ENCODE results near the gene BCL2L2. TPM values are rescaled to one million over a fixed set of nuclear protein-coding genes. Genes with fewer than 3 reads are reported as not detected.

The BCL2L2 gene

GRCh38 chr14:23359722-23360447, 53.3 kb downstream of the BCL2L2 start:
- Histone ChIP-seq H4K8ac (ENCODE audit: low read depth, low read length) (no peak overlapping the region), H4K5ac (ENCODE audit: low read length) (no peak overlapping the region), H3K36me3 (ENCODE audit: control insufficient read depth, insufficient read depth, low read length) (no peaks in the 10 kb centered on the region), H3K27ac (ENCODE audit: low read depth, low read length) (no peak overlapping the region), H3K79me2 (ENCODE audit: control insufficient read depth, insufficient read depth, low read length) (peaks cover 2% of the 10 kb centered on the region), H3K4me2 (ENCODE audit: low read length) (no peak overlapping the region), H3K79me1 (ENCODE audit: low read length) (peaks cover 11% of the 10 kb centered on the region), H3K9ac (ENCODE audit: low read length) (no peak overlapping the region), H3K56ac (ENCODE audit: low read length) (no peak overlapping the region), H3K27me3 (ENCODE audit: insufficient read depth, low read length, poor library complexity) (no peaks in the 10 kb centered on the region), H2BK15ac (replicated peaks; ENCODE audit: low read depth) (no peak overlapping the region), H3K4me1 (ENCODE audit: control insufficient read depth, low read depth, low read length) (peaks cover 2% of the 10 kb centered on the region), H3K18ac (ENCODE audit: low read length) (no peak overlapping the region), H2AK5ac (ENCODE audit: low read length) (no peak overlapping the region), H2BK5ac (ENCODE audit: low read length) (no peak overlapping the region), H3K23ac (ENCODE audit: low read length) (no peak overlapping the region), H2BK120ac (ENCODE audit: low read depth, low read length) (no peak overlapping the region), H3K4ac (ENCODE audit: low read depth, low read length) (no peak overlapping the region), H3K4me3 (ENCODE audit: low read length) (no peak overlapping the region)
- no peak for DNase-seq
- WGBS (ENCODE audit: extremely low coverage, insufficient coverage, low lambda C conversion rate), result no CpG with 5 or more reads among the region's 22 CpGs

GRCh38 chr14:23360496-23360895, 53.9 kb downstream of the BCL2L2 start:
- Histone ChIP-seq H3K79me2 (ENCODE audit: control insufficient read depth, insufficient read depth, low read length) (peaks cover 2% of the 10 kb centered on the region), H3K56ac (ENCODE audit: low read length) (no peak overlapping the region), H4K5ac (ENCODE audit: low read length) (no peak overlapping the region), H3K4ac (ENCODE audit: low read depth, low read length) (no peak overlapping the region), H3K36me3 (ENCODE audit: control insufficient read depth, insufficient read depth, low read length) (no peaks in the 10 kb centered on the region), H2BK120ac (ENCODE audit: low read depth, low read length) (no peak overlapping the region), H3K79me1 (ENCODE audit: low read length) (peaks cover 11% of the 10 kb centered on the region), H3K4me2 (ENCODE audit: low read length) (no peak overlapping the region), H2BK5ac (ENCODE audit: low read length) (no peak overlapping the region), H4K8ac (ENCODE audit: low read depth, low read length) (no peak overlapping the region), H2AK5ac (ENCODE audit: low read length) (no peak overlapping the region), H3K18ac (ENCODE audit: low read length) (no peak overlapping the region), H3K4me1 (ENCODE audit: control insufficient read depth, low read depth, low read length) (peaks cover 2% of the 10 kb centered on the region), H3K27me3 (ENCODE audit: insufficient read depth, low read length, poor library complexity) (no peaks in the 10 kb centered on the region), H3K27ac (ENCODE audit: low read depth, low read length) (no peak overlapping the region), H2BK15ac (replicated peaks; ENCODE audit: low read depth) (no peak overlapping the region), H3K4me3 (ENCODE audit: low read length) (no peak overlapping the region), H3K23ac (ENCODE audit: low read length) (no peak overlapping the region), H3K9ac (ENCODE audit: low read length) (no peak overlapping the region)
- peak; percentile 40 for DNase-seq
- WGBS (ENCODE audit: extremely low coverage, insufficient coverage, low lambda C conversion rate), result no CpG with 5 or more reads among the region's 11 CpGs

GRCh38 chr14:23361320-23361719, 54.7 kb downstream of the BCL2L2 start:
- no peak overlapping the region for H4K8ac ChIP-seq (ENCODE audit: low read depth, low read length)
- no peak for DNase-seq
- no peak overlapping the region for H4K5ac ChIP-seq (ENCODE audit: low read length)
- no peak overlapping the region for H2AK5ac ChIP-seq (ENCODE audit: low read length)
- H3K4me1 ChIP-seq (ENCODE audit: control insufficient read depth, low read depth, low read length), result peaks cover 2% of the 10 kb centered on the region
- no peak overlapping the region for H3K27ac ChIP-seq (ENCODE audit: low read depth, low read length)
- H3K23ac ChIP-seq (ENCODE audit: low read length), result no peak overlapping the region
- no peak overlapping the region for H3K56ac ChIP-seq (ENCODE audit: low read length)
- no peak overlapping the region for H3K4ac ChIP-seq (ENCODE audit: low read depth, low read length)
- no peak overlapping the region for H3K4me2 ChIP-seq (ENCODE audit: low read length)
- no peak overlapping the region for H3K9ac ChIP-seq (ENCODE audit: low read length)
- H3K18ac ChIP-seq (ENCODE audit: low read length), result no peak overlapping the region
- no peak overlapping the region for H3K4me3 ChIP-seq (ENCODE audit: low read length)
- H2BK120ac ChIP-seq (ENCODE audit: low read depth, low read length), result no peak overlapping the region
- H3K79me1 ChIP-seq (ENCODE audit: low read length), result peaks cover 11% of the 10 kb centered on the region
- no peak overlapping the region for H2BK15ac ChIP-seq (replicated peaks; ENCODE audit: low read depth)
- H3K36me3 ChIP-seq (ENCODE audit: control insufficient read depth, insufficient read depth, low read length), result no peaks in the 10 kb centered on the region
- H2BK5ac ChIP-seq (ENCODE audit: low read length), result no peak overlapping the region
- peaks cover 2% of the 10 kb centered on the region for H3K79me2 ChIP-seq (ENCODE audit: control insufficient read depth, insufficient read depth, low read length)
- H3K27me3 ChIP-seq (ENCODE audit: insufficient read depth, low read length, poor library complexity), result no peaks in the 10 kb centered on the region

Small RNA genes lying within 50 kb of the gene (small RNA-seq; reads per million reads assigned to genes)
- gene RNU6-1046P (ENCODE audit: insufficient read depth), result not detected

All from mesendoderm (in vitro differentiated cells).